HCT116 (cell line): ENCODE data around the gene CCNK. TPM values are rescaled to one million over a fixed set of nuclear protein-coding genes. Genes with fewer than 3 reads are reported as not detected.

Source experiments
- ATAC-seq: fragments of 200-7000 bp; cut with Tn5 transposase; 2 replicates; pipeline ENCODE4 v1.9.1; 2020; ENCODE audit warnings: mild to moderate bottlenecking, moderate library complexity
- BruUV-seq: library from RNA; stranded (reverse); fragments of 400-500 nt; replicated peaks from 2 replicates; lab custom pipeline; 2021; lab: Mats Ljungman, UMichigan
- CTCF ChIA-PET: fragments of 300-600 bp; sonication (Branson Sonifier 250); formaldehyde crosslinking; loops from one replicate; lab custom pipeline; 2021; ENCODE audit warnings: antibody characterized with exemption; lab: Charles Lee
- POLR2A ChIA-PET: fragments of 300-600, 350-600 bp; sonication (Branson Sonifier 250); formaldehyde crosslinking; loops from one replicate; lab custom pipeline; 2021; ENCODE audit warnings: antibody characterized with exemption; lab: Charles Lee
- RAD21 ChIA-PET, 2 experiments: fragments of 300-600 bp; sonication (Branson Sonifier 250); formaldehyde crosslinking; loops; one replicate each; lab custom pipeline; 2023; ENCODE audit warnings: low total read pairs in 2 of 2; ENCODE audit not compliant: uncharacterized antibody in 2 of 2, unreplicated experiment in 2 of 2, low non-redundant PET in 1 of 2; lab: Charles Lee
- DNase-seq: peaks from one replicate; pipeline ENCODE4 v3.0.0-alpha.2; 2010; ENCODE audit warnings: low read depth, low spot score
- H2AFZ ChIP-seq: fragments of 200-600 bp; shearing (Covaris generic), sonication (generic); 2 replicates; pipeline ENCODE4 v1.6.1; 2017; ENCODE audit warnings: low read depth, mixed run types, mixed read lengths, antibody characterized with exemption, low read length; ENCODE audit not compliant: poor library complexity, severe bottlenecking
- H3K27ac ChIP-seq: 2 replicates; pipeline ENCODE4 v1.5.1; 2012; ENCODE audit warnings: low read depth, low read length
- H3K27me3 ChIP-seq: fragments of 200-600 bp; sonication (generic); 2 replicates; pipeline ENCODE4 v1.6.1; 2016; ENCODE audit warnings: mixed run types, low read length, mixed read lengths; ENCODE audit not compliant: insufficient read depth
- H3K36me3 ChIP-seq, 2 experiments: fragments of 200-500 bp in 1 of 2; fragments of 200-600 bp in 1 of 2; sonication (Bioruptor generic) in 1 of 2; sonication (generic) in 1 of 2; 2 replicates each; pipeline versions ENCODE4 v1.5.1 to v1.6.1; 2014 to 2016; ENCODE audit warnings: low read length in 2 of 2, inconsistent platforms in 1 of 2, mixed read lengths in 1 of 2, mixed run types in 1 of 2; ENCODE audit not compliant: insufficient read depth in 2 of 2, control insufficient read depth in 1 of 2
- H3K4me1 ChIP-seq, 2 experiments: fragments of 200-600 bp in 1 of 2; sonication (generic) in 1 of 2; 2 replicates each; pipeline versions ENCODE4 v1.5.1 to v1.6.1; 2012 to 2017; ENCODE audit warnings: low read length in 2 of 2, inconsistent platforms in 1 of 2, mild to moderate bottlenecking in 1 of 2, mixed read lengths in 1 of 2, mixed run types in 1 of 2, moderate library complexity in 1 of 2; ENCODE audit not compliant: insufficient read depth in 2 of 2, control insufficient read depth in 1 of 2
- H3K4me2 ChIP-seq: fragments of 200-600 bp; sonication (generic); 2 replicates; pipeline ENCODE4 v1.6.1; 2017; ENCODE audit warnings: mixed run types, low read length, mixed read lengths
- H3K4me3 ChIP-seq, 2 experiments: fragments of 200-600 bp in 1 of 2; sonication (generic) in 1 of 2; replicated peaks in 1 of 2; 2 replicates each; pipeline ENCODE4 v1.5.1; 2011 to 2016; ENCODE audit warnings: low read length in 2 of 2, control low read depth in 1 of 2, low read depth in 1 of 2, mild to moderate bottlenecking in 1 of 2, mixed read lengths in 1 of 2, mixed run types in 1 of 2
- H3K79me2 ChIP-seq: fragments of 200-600 bp; sonication (generic); 2 replicates; pipeline ENCODE4 v1.6.1; 2017; ENCODE audit warnings: mild to moderate bottlenecking, mixed run types, low read length, moderate library complexity, mixed read lengths; ENCODE audit not compliant: insufficient read depth
- H3K9ac ChIP-seq: fragments of 200-600 bp; sonication (generic); 2 replicates; pipeline ENCODE4 v1.6.1; 2016; ENCODE audit warnings: low read length, mixed read lengths
- H3K9me2 ChIP-seq: fragments of 200-600 bp; sonication (generic), shearing (Covaris generic); 2 replicates; pipeline ENCODE4 v1.6.1; 2017; ENCODE audit warnings: mixed run types, mild to moderate bottlenecking, moderate library complexity; ENCODE audit not compliant: insufficient read depth
- H3K9me3 ChIP-seq, 2 experiments: fragments of 200-500 bp in 1 of 2; fragments of 200-600 bp in 1 of 2; sonication (Bioruptor generic) in 1 of 2; sonication (generic) in 1 of 2; 2 replicates each; pipeline ENCODE4 v1.6.1; 2014 to 2017; ENCODE audit warnings: low read length in 2 of 2, mixed read lengths in 2 of 2, inconsistent platforms in 1 of 2, low read depth in 1 of 2, mild to moderate bottlenecking in 1 of 2, mixed run types in 1 of 2, moderate library complexity in 1 of 2; ENCODE audit not compliant: control insufficient read depth in 1 of 2, insufficient read depth in 1 of 2
- H4K20me1 ChIP-seq: fragments of 200-600 bp; sonication (generic), shearing (Covaris generic); 2 replicates; pipeline ENCODE4 v1.6.1; 2017; ENCODE audit warnings: mixed run types, mild to moderate bottlenecking, moderate library complexity; ENCODE audit not compliant: insufficient read depth
- ATF3 ChIP-seq: IDR thresholded peaks from 2 replicates; pipeline ENCODE4 v1.6.1; 2012
- CBX3 ChIP-seq: IDR thresholded peaks from 2 replicates; pipeline ENCODE4 v1.6.1; 2012; ENCODE audit warnings: low read depth
- ELF1 ChIP-seq: IDR thresholded peaks from 2 replicates; pipeline ENCODE4 v1.6.1; 2012; ENCODE audit warnings: low read depth, borderline replicate concordance
- FOSL1 ChIP-seq: IDR thresholded peaks from 2 replicates; pipeline ENCODE4 v1.6.1; 2012; ENCODE audit warnings: low read depth
- JUND ChIP-seq: IDR thresholded peaks from 2 replicates; pipeline ENCODE4 v1.6.1; 2012
- MAX ChIP-seq: IDR thresholded peaks from 2 replicates; pipeline ENCODE4 v1.6.1; 2012
- POLR2AphosphoS5 ChIP-seq: IDR thresholded peaks from 2 replicates; pipeline ENCODE4 v1.6.1; 2011; ENCODE audit warnings: mild to moderate bottlenecking, low read depth, low read length, moderate library complexity
- RAD21 ChIP-seq: IDR thresholded peaks from 2 replicates; pipeline ENCODE4 v1.6.1; 2012; ENCODE audit warnings: low read depth, mild to moderate bottlenecking
- REST ChIP-seq: IDR thresholded peaks from 2 replicates; pipeline ENCODE4 v1.6.1; 2012; ENCODE audit warnings: low read depth
- SRF ChIP-seq: IDR thresholded peaks from 2 replicates; pipeline ENCODE4 v1.6.1; 2012; ENCODE audit warnings: low read depth
- YY1 ChIP-seq: IDR thresholded peaks from 2 replicates; pipeline ENCODE4 v1.6.1; 2011; ENCODE audit warnings: low read length, low read depth, moderate library complexity, mild to moderate bottlenecking; ENCODE audit not compliant: insufficient replicate concordance; ENCODE audit errors: extremely low read depth
- ZFX ChIP-seq: fragments of 450-650 bp; IDR thresholded peaks from 2 replicates; pipeline ENCODE4 v1.6.1; 2017
- ZNF274 ChIP-seq: fragments of 200-500 bp; sonication (Bioruptor generic); IDR thresholded peaks from 2 replicates; pipeline ENCODE4 v1.6.1; 2014; ENCODE audit warnings: mild to moderate bottlenecking, low read depth, low read length, inconsistent platforms
- intact Hi-C: fragments of 100-400 bp; cut with micrococcal nuclease; formaldehyde crosslinking; loops from 2 replicates; pipeline ENCODE4 v1.10.0; 2022
- total RNA-seq: library from RNA; stranded (reverse); gene quantifications from one replicate; pipeline ENCODE4 v1.2.1, GENCODE V29; 2021; ENCODE audit not compliant: unreplicated experiment

Gene CCNK
- total RNA-seq, 1 experiment from 2014 or later, result 68.2 TPM

DNA sequence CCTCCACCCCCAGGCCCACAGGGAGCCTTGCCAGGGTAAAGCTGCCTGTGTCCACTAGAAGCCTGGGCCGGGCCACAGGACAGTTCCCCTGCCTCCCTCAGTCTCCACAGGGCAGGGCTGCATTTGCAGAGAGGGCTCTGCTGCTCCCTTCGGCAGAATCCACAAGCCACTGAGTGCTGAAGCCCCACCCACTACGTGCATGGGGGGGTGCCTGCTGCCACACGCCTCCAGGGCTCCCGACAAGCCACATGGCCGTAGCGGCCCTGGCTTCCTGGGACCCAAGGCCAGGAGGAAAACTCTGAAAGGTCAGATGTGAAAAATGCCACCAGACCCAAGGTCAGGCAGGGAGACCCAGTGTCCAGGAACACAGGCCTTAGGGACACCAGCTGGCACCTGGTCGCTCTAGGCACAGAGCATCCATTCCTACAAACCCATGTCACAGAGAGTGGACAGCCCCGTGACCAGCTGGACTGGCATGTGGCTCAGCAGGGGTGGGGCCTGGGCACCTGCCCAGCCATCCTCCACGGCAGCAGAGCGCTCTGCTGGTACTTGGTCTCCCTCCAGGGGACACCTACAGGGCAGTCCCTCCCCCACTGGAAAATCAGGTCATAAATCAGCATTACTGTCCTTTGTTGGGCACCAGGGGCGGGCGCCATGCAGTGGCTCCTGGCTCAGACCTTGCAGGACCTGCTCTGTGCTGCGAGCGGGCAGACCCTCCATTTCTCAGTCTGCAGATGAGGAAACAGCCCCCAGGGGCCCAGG is 79.9 kb downstream of the CCNK start:
- Histone ChIP-seq H3K4me3 (no peak overlapping the region), H3K36me3 (no peaks in the 10 kb centered on the region), H3K9me3 (no peaks in the 10 kb centered on the region), H3K79me2 (peaks cover 47% of the 10 kb centered on the region; the same call in 1 of the 2 replicates), H2AFZ (no peak overlapping the region), H3K27ac (no peak overlapping the region), H3K9me2 (no peaks in the 10 kb centered on the region), H3K4me1 (peaks cover 30 to 36% of the 10 kb centered on the region in 2 experiments), H3K27me3 (no peaks in the 10 kb centered on the region), H3K9ac (no peak overlapping the region), H3K4me2 (no peak overlapping the region), H4K20me1 (no peaks in the 10 kb centered on the region)
- TF ChIP-seq ELF1 (no peak), RAD21 (no peak), JUND (no peak), ATF3 (no peak), SRF (no peak), REST (no peak), YY1 (no peak), POLR2AphosphoS5 (no peak), CBX3 (no peak), FOSL1 (no peak), ZFX (no peak), ZNF274 (no peak), MAX (no peak)
- ChIA-PET CTCF (no interaction called here), POLR2A (no interaction called here), RAD21 (no interaction called here)
- intact Hi-C loops, result no loop called here
- peak; percentile 33 for ATAC-seq
- BruUV-seq, result no TSS peak
- no peak for DNase-seq
